OCI-LY1 (cell line): ENCODE measurements around the gene EXD3.

Source experiments
- H2AFZ ChIP-seq: fragments of 200-600 bp; sonication (generic), shearing (Covaris generic); 2 replicates; pipeline ENCODE4 v1.6.0; 2014; ENCODE audit warnings: antibody characterized with exemption, mild to moderate bottlenecking, low read length
- H3F3A ChIP-seq: fragments of 200-600 bp; sonication (generic), shearing (Covaris generic); 2 replicates; pipeline ENCODE4 v1.6.0; 2014; ENCODE audit warnings: mild to moderate bottlenecking, antibody characterized with exemption, low read length, moderate library complexity; ENCODE audit not compliant: insufficient read depth
- H3K27ac ChIP-seq: fragments of 200-600 bp; sonication (generic); 2 replicates; pipeline ENCODE4 v1.5.1; 2014; ENCODE audit warnings: low read length, mixed run types, mild to moderate bottlenecking, low read depth; ENCODE audit not compliant: poor library complexity, severe bottlenecking
- H3K27me3 ChIP-seq: fragments of 200-600 bp; sonication (generic); 2 replicates; pipeline ENCODE4 v1.6.0; 2014; ENCODE audit warnings: antibody characterized with exemption, mild to moderate bottlenecking, low read length, moderate library complexity; ENCODE audit not compliant: insufficient read depth
- H3K36me3 ChIP-seq: fragments of 200-600 bp; sonication (generic); 2 replicates; pipeline ENCODE4 v1.6.1; 2014; ENCODE audit warnings: mild to moderate bottlenecking, antibody characterized with exemption, low read length, moderate library complexity, mixed read lengths; ENCODE audit not compliant: insufficient read depth
- H3K4me1 ChIP-seq: fragments of 200-600 bp; sonication (generic); 2 replicates; pipeline ENCODE4 v1.5.1; 2014; ENCODE audit warnings: mild to moderate bottlenecking, low read length, moderate library complexity; ENCODE audit not compliant: insufficient read depth, severe bottlenecking
- H3K4me2 ChIP-seq: fragments of 200-600 bp; sonication (generic), shearing (Covaris generic); 2 replicates; pipeline ENCODE4 v1.6.1; 2014; ENCODE audit warnings: low read length
- H3K4me3 ChIP-seq: fragments of 200-600 bp; sonication (generic); 2 replicates; pipeline ENCODE4 v1.5.1; 2014; ENCODE audit warnings: low read length, low read depth, mild to moderate bottlenecking, mixed read lengths; ENCODE audit not compliant: poor library complexity, severe bottlenecking
- H3K79me2 ChIP-seq: fragments of 200-600 bp; shearing (Covaris generic); 2 replicates; pipeline ENCODE4 v1.6.1; 2016; ENCODE audit warnings: mixed run types, low read length, mixed read lengths; ENCODE audit not compliant: insufficient read depth
- H3K9ac ChIP-seq: fragments of 200-600 bp; sonication (generic), shearing (Covaris generic); 2 replicates; pipeline ENCODE4 v1.6.1; 2014; ENCODE audit warnings: mild to moderate bottlenecking, low read length, mixed read lengths
- H3K9me2 ChIP-seq: fragments of 200-600 bp; sonication (generic), shearing (Covaris generic); 2 replicates; pipeline ENCODE4 v1.6.1; 2014; ENCODE audit warnings: low read depth, mild to moderate bottlenecking, low read length, mixed read lengths
- H3K9me3 ChIP-seq: fragments of 200-600 bp; shearing (Covaris generic); 2 replicates; pipeline ENCODE4 v1.6.1; 2014; ENCODE audit warnings: low read length, mixed read lengths
- H4K20me1 ChIP-seq: fragments of 200-600 bp; sonication (generic), shearing (Covaris generic); 2 replicates; pipeline ENCODE4 v1.6.0; 2016; ENCODE audit warnings: mild to moderate bottlenecking, low read length; ENCODE audit not compliant: insufficient read depth
- CTCF ChIP-seq: fragments of 200-600 bp; sonication (generic), shearing (Covaris generic); IDR thresholded peaks from 2 replicates; pipeline ENCODE4 v1.5.1; 2017; ENCODE audit warnings: mild to moderate bottlenecking, antibody characterized with exemption, low read length, moderate library complexity, mixed read lengths
- EZH2 ChIP-seq: fragments of 200-600 bp; sonication (generic), shearing (Covaris generic); IDR thresholded peaks from 2 replicates; pipeline ENCODE4 v1.8.0; 2017; ENCODE audit warnings: borderline replicate concordance, mixed run types, mild to moderate bottlenecking, antibody characterized with exemption, low read length, moderate library complexity, mixed read lengths

The EXD3 gene

GRCh38 chr9:137308057-137308619, 114.8 kb downstream of the EXD3 start:
- no peaks in the 10 kb centered on the region for H3K9me3 ChIP-seq
- H3K4me2 ChIP-seq: no peak overlapping the region
- no peaks in the 10 kb centered on the region for H3K4me1 ChIP-seq
- TF ChIP-seq EZH2 (no peak), CTCF (no peak)
- no peaks in the 10 kb centered on the region for H4K20me1 ChIP-seq
- H3F3A ChIP-seq: peaks cover under 1% of the 10 kb centered on the region; the same call in 1 of the 2 replicates
- H3K27me3 ChIP-seq: peaks cover 8% of the 10 kb centered on the region; the same call in 1 of the 2 replicates
- no peak overlapping the region for H3K4me3 ChIP-seq
- H3K27ac ChIP-seq: no peak overlapping the region
- no peaks in the 10 kb centered on the region for H3K79me2 ChIP-seq
- H3K36me3 ChIP-seq: no peaks in the 10 kb centered on the region
- H2AFZ ChIP-seq: no peak overlapping the region
- no peaks in the 10 kb centered on the region for H3K9me2 ChIP-seq
- no peak overlapping the region for H3K9ac ChIP-seq

DNA sequence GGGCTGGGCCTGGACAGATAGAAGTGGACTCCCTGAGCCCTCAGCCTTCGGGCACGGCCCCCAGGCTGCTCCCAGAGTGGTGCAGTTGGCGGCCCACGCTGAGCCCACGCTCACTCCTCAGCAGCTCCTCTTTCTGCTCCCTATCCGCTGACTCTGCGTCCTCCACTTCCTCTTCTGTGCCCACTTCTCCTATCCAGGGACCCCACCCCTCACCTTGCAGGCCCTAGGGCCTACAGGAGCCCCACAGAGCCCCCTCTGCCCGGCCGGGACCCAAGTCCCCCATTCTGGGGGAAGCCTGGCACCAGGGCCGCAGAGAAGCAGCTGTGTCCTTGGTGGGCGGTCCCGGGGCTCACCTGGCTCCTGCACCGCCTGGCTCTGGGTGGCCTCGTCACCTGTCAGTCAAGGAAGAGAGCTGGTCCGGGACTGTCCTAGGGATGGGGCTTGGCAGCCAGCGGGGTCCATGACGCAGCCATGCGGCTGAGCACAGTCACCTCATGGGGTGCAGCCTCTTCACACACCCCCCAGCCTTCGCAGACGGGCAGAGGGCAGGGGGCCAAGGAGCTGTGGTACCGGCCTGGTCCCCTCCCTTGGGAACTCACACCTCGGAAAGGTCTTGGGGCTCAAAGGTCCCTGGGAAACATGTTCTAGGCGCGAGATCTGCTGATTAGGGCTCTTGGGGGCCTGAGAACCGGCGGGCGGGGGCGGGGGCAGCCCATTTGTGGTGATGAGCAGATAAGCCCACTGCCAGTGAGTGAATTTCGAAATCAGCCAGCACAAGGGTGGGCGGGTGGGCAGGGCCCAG, 115.5 kb downstream of the EXD3 start:
- Histone ChIP-seq H3K9me3 (no peaks in the 10 kb centered on the region), H3K4me1 (no peaks in the 10 kb centered on the region), H3K9me2 (no peaks in the 10 kb centered on the region), H3K27me3 (peaks cover 13% of the 10 kb centered on the region; the same call in 1 of the 2 replicates), H3K9ac (no peak overlapping the region), H3K36me3 (no peaks in the 10 kb centered on the region), H3F3A (peaks cover 6% of the 10 kb centered on the region; the same call in 1 of the 2 replicates), H2AFZ (no peak overlapping the region), H3K4me2 (no peak overlapping the region), H3K4me3 (no peak overlapping the region), H3K79me2 (no peaks in the 10 kb centered on the region), H4K20me1 (no peaks in the 10 kb centered on the region), H3K27ac (no peak overlapping the region)
- TF ChIP-seq CTCF: no peak
- TF ChIP-seq EZH2: no peak

DNA sequence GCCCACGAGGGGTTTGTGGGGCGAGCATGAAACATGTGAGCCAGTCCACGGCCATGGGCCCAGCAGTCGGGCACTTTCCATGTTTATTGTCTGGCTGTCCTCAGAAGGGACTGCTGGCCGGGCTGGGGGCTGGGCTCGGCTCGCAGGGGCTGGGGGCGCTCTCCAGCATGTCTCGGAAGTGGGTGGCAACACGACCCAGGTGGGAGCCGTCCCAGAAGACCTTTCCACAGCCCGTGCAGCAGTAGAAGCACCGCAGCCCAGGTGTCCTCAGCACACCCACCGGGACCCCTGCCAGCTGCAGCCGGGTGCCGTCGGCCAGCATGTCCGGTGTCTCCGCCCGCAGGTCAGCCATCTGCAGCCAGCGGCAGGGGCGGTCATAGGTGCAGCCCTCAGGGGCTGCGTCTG, 116.1 kb downstream of the EXD3 start:
- Histone ChIP-seq H3K9me3 (no peaks in the 10 kb centered on the region), H3K4me3 (no peak overlapping the region), H3K9me2 (no peaks in the 10 kb centered on the region), H4K20me1 (no peaks in the 10 kb centered on the region), H3K36me3 (no peaks in the 10 kb centered on the region), H3K9ac (no peak overlapping the region), H3K79me2 (no peaks in the 10 kb centered on the region), H3K4me2 (no peak overlapping the region), H3K27ac (no peak overlapping the region), H3K4me1 (no peaks in the 10 kb centered on the region), H3F3A (peaks cover 6% of the 10 kb centered on the region; the same call in 1 of the 2 replicates), H2AFZ (no peak overlapping the region), H3K27me3 (peaks cover 13% of the 10 kb centered on the region; the same call in 1 of the 2 replicates)
- TF ChIP-seq EZH2: no peak
- no peak for TF ChIP-seq CTCF
